B cell (primary cell): ENCODE data around the gene MAP2K3. TPM values are rescaled to one million over a fixed set of nuclear protein-coding genes. Genes with fewer than 3 reads are reported as not detected.

Source experiments
- ATAC-seq: fragments of 200-7000 bp; cut with Tn5 transposase; one replicate; pipeline ENCODE4 v1.10.0; 2021; ENCODE audit warnings: low read depth, mild to moderate bottlenecking, moderate number of reproducible peaks, moderate library complexity
- CTCF ChIA-PET: fragments of 350-600 bp; sonication (Branson Sonifier 250); formaldehyde crosslinking; loops from one replicate; lab custom pipeline; 2021; ENCODE audit warnings: antibody characterized with exemption, inconsistent platforms; lab: Charles Lee
- POLR2A ChIA-PET: fragments of 350-600 bp; sonication (Branson Sonifier 250); formaldehyde crosslinking; loops from one replicate; lab custom pipeline; 2021; ENCODE audit warnings: antibody characterized with exemption; lab: Charles Lee
- DNase-seq: peaks from one replicate; pipeline ENCODE4 v3.0.0; 2013
- H2AFZ ChIP-seq: 2 replicates; pipeline ENCODE4 v1.6.1; 2012; ENCODE audit warnings: mild to moderate bottlenecking, low read depth, low read length; ENCODE audit not compliant: insufficient read depth, poor library complexity, severe bottlenecking
- H3K27ac ChIP-seq, 2 donors: 1 replicate in 1 of 2; 2 replicates in 1 of 2; pipeline ENCODE4 v1.5.1; 2012 to 2013; ENCODE audit warnings: low read length in 2 of 2, mild to moderate bottlenecking in 2 of 2, moderate library complexity in 1 of 2
- H3K27me3 ChIP-seq, 4 experiments: fragments of 200-600 bp in 1 of 4; sonication (generic) in 1 of 4; replicated peaks in 1 of 4; 1 replicate in 2 of 4; 2 replicates in 2 of 4; pipeline versions ENCODE4 v1.6.1 to v1.7.0; 2013 to 2016; ENCODE audit warnings: low read length in 3 of 4, mild to moderate bottlenecking in 2 of 4, mixed read lengths in 1 of 4, moderate library complexity in 1 of 4; ENCODE audit not compliant: insufficient read depth in 4 of 4, control insufficient read depth in 3 of 4; ENCODE audit errors: control extremely low read depth in 1 of 4
- H3K36me3 ChIP-seq, 2 experiments: replicated peaks in 1 of 2; 1 replicate in 1 of 2; 2 replicates in 1 of 2; pipeline versions ENCODE4 v1.6.1 to v1.7.1; 2013; ENCODE audit warnings: low read length in 1 of 2; ENCODE audit not compliant: insufficient read depth in 2 of 2, control insufficient read depth in 1 of 2; ENCODE audit errors: control extremely low read depth in 1 of 2, extremely low read depth in 1 of 2
- H3K4me1 ChIP-seq, 2 donors: fragments of 200-600 bp in 1 of 2; sonication (generic) in 1 of 2; 1 replicate in 1 of 2; 2 replicates in 1 of 2; pipeline versions ENCODE4 v1.5.1 to v1.6.1; 2013 to 2017; ENCODE audit warnings: low read length in 2 of 2; ENCODE audit not compliant: control insufficient read depth in 2 of 2, insufficient read depth in 2 of 2
- H3K4me2 ChIP-seq: replicated peaks from 2 replicates; pipeline ENCODE3; 2012; ENCODE audit warnings: mild to moderate bottlenecking, low read depth, low read length; ENCODE audit not compliant: poor library complexity, severe bottlenecking
- H3K4me3 ChIP-seq, 5 experiments: fragments of 200-600 bp in 1 of 5; sonication (generic) in 1 of 5; 1 replicate in 3 of 5; 2 replicates in 2 of 5; pipeline versions ENCODE4 v1.5.1 to v1.7.0; 2011 to 2016; ENCODE audit warnings: low read length in 4 of 5, mild to moderate bottlenecking in 4 of 5, low read depth in 2 of 5, control low read depth in 1 of 5, moderate library complexity in 1 of 5; ENCODE audit not compliant: insufficient read depth in 1 of 5; ENCODE audit errors: control extremely low read depth in 1 of 5, extremely low read depth in 1 of 5
- H3K79me2 ChIP-seq: fragments of 200-600 bp; sonication (generic); one replicate; pipeline ENCODE4 v1.6.0; 2016; ENCODE audit warnings: low read length; ENCODE audit not compliant: control insufficient read depth, insufficient read depth
- H3K9ac ChIP-seq: fragments of 200-600 bp; sonication (generic); 2 replicates; pipeline ENCODE4 v1.6.1; 2017; ENCODE audit warnings: mild to moderate bottlenecking, low read length, moderate library complexity
- H3K9me3 ChIP-seq, 3 donors: one replicate each; pipeline versions ENCODE4 v1.6.1 to v1.7.1; 2013; ENCODE audit warnings: low read length in 2 of 3; ENCODE audit not compliant: control insufficient read depth in 2 of 3, insufficient read depth in 1 of 3; ENCODE audit errors: control extremely low read depth in 1 of 3
- H4K20me1 ChIP-seq: 2 replicates; pipeline ENCODE4 v1.6.0; 2012; ENCODE audit warnings: mild to moderate bottlenecking, low read length; ENCODE audit not compliant: insufficient read depth, control insufficient read depth, poor library complexity, severe bottlenecking
- H3K27ac Mint-ChIP-seq: one replicate; pipeline ENCODE4 v1.8.0; 2021; ENCODE audit warnings: mixed read lengths
- H3K27me3 Mint-ChIP-seq: one replicate; pipeline ENCODE4 v1.8.0; 2021; ENCODE audit warnings: mixed read lengths
- H3K4me1 Mint-ChIP-seq: one replicate; pipeline ENCODE4 v1.8.0; 2021; ENCODE audit warnings: mixed read lengths
- H3K4me3 Mint-ChIP-seq: one replicate; pipeline ENCODE4 v1.8.0; 2021; ENCODE audit warnings: mixed read lengths
- H3K9me3 Mint-ChIP-seq: one replicate; pipeline ENCODE4 v1.8.0; 2022; ENCODE audit warnings: mixed read lengths; ENCODE audit not compliant: insufficient read depth
- EZH2 ChIP-seq: IDR thresholded peaks from 2 replicates; pipeline ENCODE4 v1.6.1; 2012; ENCODE audit warnings: borderline replicate concordance, low read depth, mild to moderate bottlenecking, moderate library complexity, low read length; ENCODE audit not compliant: insufficient read depth, poor library complexity, severe bottlenecking
- WGBS: methylation state at CpG from one replicate; pipeline ENCODE4 v1.1.5; 2013; ENCODE audit warnings: missing lambda C conversion rate; ENCODE audit not compliant: insufficient coverage; 5-methylcytosine and 5-hydroxymethylcytosine counted together
- intact Hi-C: fragments of 100-400 bp; cut with micrococcal nuclease; formaldehyde crosslinking; loops from one replicate; pipeline ENCODE4 v1.10.0; 2022
- polyA plus RNA-seq: library from polyadenylated mRNA; depleted of rRNA; stranded (reverse); fragments of >200 nt; gene quantifications from 2 replicates; pipeline ENCODE4 v1.2.3, GENCODE V29; 2012
- total RNA-seq, 2 donors: library from RNA; stranded (reverse); fragments of 120-200 nt in 1 of 2; gene quantifications; 1 replicate in 1 of 2; 2 replicates in 1 of 2; pipeline versions ENCODE4 v1.2.3 to v1.2.4, GENCODE V29; 2013 to 2022
- TF ChIP-seq, protein P1 (sequence below): fragments of 200-600 bp; IDR thresholded peaks from one replicate; pipeline ENCODE4 v1.8.0; 2022; ENCODE audit warnings: antibody characterized with exemption, mild to moderate bottlenecking

The MAP2K3 gene
- total and polyA plus RNA-seq, 2 donors (not counting 1 experiment from before 2014, with no cell fraction given): 61.0 to 118 TPM

- 91% methylated on average over 12 of the region's 12 CpGs for WGBS
- ChIA-PET CTCF (interaction anchor here (0.9 to 1.5 kb wide), 5 partner anchors 10 to 264 kb away, joined by 3 to 5 read pairs (median 3); no protein-coding TSS in a partner anchor), POLR2A (no interaction called here)
- H3K9me3 Mint-ChIP-seq: no peaks in the 10 kb centered on the region
- Histone ChIP-seq H3K79me2 (no peaks in the 10 kb centered on the region), H3K9ac (no peak overlapping the region), H3K27me3 (no peaks in the 10 kb centered on the region), H4K20me1 (no peaks in the 10 kb centered on the region), H3K27ac (no peak overlapping the region), H3K9me3 (peaks cover 0 to 2% (median 0%) of the 10 kb centered on the region in 3 donors), H3K4me3 (no peak overlapping the region), H3K4me2 (no peak overlapping the region), H3K36me3 (no peaks in the 10 kb centered on the region), H3K4me1 (peaks cover 11 to 28% of the 10 kb centered on the region in 2 donors), H2AFZ (no peak overlapping the region)
- no peak overlapping the region for H3K27ac Mint-ChIP-seq
- DNase-seq (no peak), ATAC-seq (no peak)
- no peak overlapping the region for H3K4me3 Mint-ChIP-seq
- intact Hi-C loops: no loop called here
- H3K27me3 Mint-ChIP-seq: no peaks in the 10 kb centered on the region
- TF ChIP-seq, protein P1, sequence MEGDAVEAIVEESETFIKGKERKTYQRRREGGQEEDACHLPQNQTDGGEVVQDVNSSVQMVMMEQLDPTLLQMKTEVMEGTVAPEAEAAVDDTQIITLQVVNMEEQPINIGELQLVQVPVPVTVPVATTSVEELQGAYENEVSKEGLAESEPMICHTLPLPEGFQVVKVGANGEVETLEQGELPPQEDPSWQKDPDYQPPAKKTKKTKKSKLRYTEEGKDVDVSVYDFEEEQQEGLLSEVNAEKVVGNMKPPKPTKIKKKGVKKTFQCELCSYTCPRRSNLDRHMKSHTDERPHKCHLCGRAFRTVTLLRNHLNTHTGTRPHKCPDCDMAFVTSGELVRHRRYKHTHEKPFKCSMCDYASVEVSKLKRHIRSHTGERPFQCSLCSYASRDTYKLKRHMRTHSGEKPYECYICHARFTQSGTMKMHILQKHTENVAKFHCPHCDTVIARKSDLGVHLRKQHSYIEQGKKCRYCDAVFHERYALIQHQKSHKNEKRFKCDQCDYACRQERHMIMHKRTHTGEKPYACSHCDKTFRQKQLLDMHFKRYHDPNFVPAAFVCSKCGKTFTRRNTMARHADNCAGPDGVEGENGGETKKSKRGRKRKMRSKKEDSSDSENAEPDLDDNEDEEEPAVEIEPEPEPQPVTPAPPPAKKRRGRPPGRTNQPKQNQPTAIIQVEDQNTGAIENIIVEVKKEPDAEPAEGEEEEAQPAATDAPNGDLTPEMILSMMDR: no peak
- TF ChIP-seq EZH2: no peak
- H3K4me1 Mint-ChIP-seq: peaks cover 25% of the 10 kb centered on the region
Measured at GRCh38 chr17:21249086-21249795, 35.3 kb upstream of the MAP2K3 start.

DNA sequence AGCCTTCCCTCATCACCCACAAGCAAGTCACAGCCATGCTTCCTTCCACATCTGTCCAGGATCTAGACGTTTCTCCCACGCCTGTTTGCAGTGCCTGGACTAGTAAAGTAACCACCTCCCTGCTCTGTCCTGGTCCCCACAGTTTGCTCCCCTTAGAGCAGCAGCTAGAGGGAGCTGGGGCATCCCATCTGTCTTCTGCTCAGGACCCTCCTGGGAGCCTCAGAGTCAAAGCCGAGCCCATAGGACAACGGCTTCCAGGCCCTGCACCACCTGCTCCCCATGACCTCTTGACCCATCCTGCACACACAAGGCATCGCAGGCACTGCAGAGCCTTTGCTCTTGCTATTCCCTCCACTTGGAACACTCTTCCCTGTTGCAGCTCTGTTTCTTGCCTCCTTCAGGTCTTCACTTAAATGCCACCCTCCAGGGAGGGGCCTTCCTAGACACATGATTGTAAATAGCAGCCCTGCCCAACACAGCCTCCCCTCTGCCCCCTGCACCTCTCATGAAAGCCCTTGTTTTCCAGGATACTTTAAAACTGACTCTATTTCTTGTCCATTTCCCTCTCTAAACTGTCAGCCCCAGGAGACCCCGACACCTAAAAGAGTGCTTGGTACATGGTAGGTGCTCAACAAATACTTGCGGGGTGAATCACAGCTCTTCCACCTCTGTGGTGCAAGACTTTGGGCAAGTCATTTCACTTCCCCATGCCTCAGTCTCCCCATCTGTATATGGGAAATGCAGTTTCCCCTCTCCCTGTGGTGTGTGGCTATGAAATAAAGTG lies 34.4 kb upstream of the MAP2K3 start:
- POLR2A ChIA-PET: no interaction called here
- Histone ChIP-seq H3K9me3 (peaks cover 0 to 2% (median 0%) of the 10 kb centered on the region in 3 donors), H3K4me3 (no peak overlapping the region), H3K27ac (no peak overlapping the region), H3K4me1 (peaks cover 11 to 28% of the 10 kb centered on the region in 2 donors), H2AFZ (no peak overlapping the region), H3K9ac (no peak overlapping the region), H3K27me3 (no peaks in the 10 kb centered on the region), H3K4me2 (no peak overlapping the region), H4K20me1 (no peaks in the 10 kb centered on the region), H3K36me3 (no peaks in the 10 kb centered on the region), H3K79me2 (no peaks in the 10 kb centered on the region)
- H3K27me3 Mint-ChIP-seq: no peaks in the 10 kb centered on the region
- no peak overlapping the region for H3K4me3 Mint-ChIP-seq
- no peak for TF ChIP-seq EZH2
- TF ChIP-seq, protein P1: no peak
- intact Hi-C loops: no loop called here
- H3K4me1 Mint-ChIP-seq: peaks cover 27% of the 10 kb centered on the region
- CTCF ChIA-PET: interaction anchor here (1.5 kb wide), 1 partner anchor 10 kb away, joined by 5 read pairs; no protein-coding TSS in a partner anchor
- H3K27ac Mint-ChIP-seq: no peak overlapping the region
- ATAC-seq (no peak), DNase-seq (no peak)
- 73% methylated on average over 5 of the region's 7 CpGs for WGBS
- no peaks in the 10 kb centered on the region for H3K9me3 Mint-ChIP-seq
